Tibial nerve (tissue), 4 donors: Measurements from ENCODE around the gene ZNF763.

Experiments
- CTCF ChIP-seq, 5 experiments: fragments of 200-600 bp in 3 of 5; fragments of 450-650 bp in 2 of 5; sonication (generic) in 3 of 5; IDR thresholded peaks; one replicate each; pipeline ENCODE4 v1.5.1; 2016 to 2019; ENCODE audit warnings: antibody characterized with exemption in 5 of 5, mild to moderate bottlenecking in 3 of 5, moderate library complexity in 2 of 5
- EP300 ChIP-seq, 2 donors: sonication (generic); formaldehyde crosslinking; IDR thresholded peaks; one replicate each; pipeline ENCODE4 v1.6.1; 2017; ENCODE audit warnings: antibody characterized with exemption in 2 of 2, mild to moderate bottlenecking in 1 of 2
- POLR2A ChIP-seq, 2 donors: fragments of 450-650 bp; IDR thresholded peaks; one replicate each; pipeline ENCODE4 v1.6.1; 2017; ENCODE audit warnings: antibody characterized with exemption in 2 of 2, mild to moderate bottlenecking in 2 of 2, moderate library complexity in 2 of 2

GRCh38 chr19:11950312-11950711 is 14.5 kb upstream of the ZNF763 start:
- TF ChIP-seq CTCF (IDR thresholded peaks at IDR 0.05) (no peak), EP300 (IDR thresholded peaks at IDR 0.05) (no peak), POLR2A (IDR thresholded peaks at IDR 0.05) (no peak)
